ENCODE data around the gene TGFB1I1.
"Not testable (repeated sequence)": the region's sequence is repeated elsewhere in the genome, so short reads cannot be mapped to it uniquely, and the experiment has no call there.

TGFB1I1 gene

DNA sequence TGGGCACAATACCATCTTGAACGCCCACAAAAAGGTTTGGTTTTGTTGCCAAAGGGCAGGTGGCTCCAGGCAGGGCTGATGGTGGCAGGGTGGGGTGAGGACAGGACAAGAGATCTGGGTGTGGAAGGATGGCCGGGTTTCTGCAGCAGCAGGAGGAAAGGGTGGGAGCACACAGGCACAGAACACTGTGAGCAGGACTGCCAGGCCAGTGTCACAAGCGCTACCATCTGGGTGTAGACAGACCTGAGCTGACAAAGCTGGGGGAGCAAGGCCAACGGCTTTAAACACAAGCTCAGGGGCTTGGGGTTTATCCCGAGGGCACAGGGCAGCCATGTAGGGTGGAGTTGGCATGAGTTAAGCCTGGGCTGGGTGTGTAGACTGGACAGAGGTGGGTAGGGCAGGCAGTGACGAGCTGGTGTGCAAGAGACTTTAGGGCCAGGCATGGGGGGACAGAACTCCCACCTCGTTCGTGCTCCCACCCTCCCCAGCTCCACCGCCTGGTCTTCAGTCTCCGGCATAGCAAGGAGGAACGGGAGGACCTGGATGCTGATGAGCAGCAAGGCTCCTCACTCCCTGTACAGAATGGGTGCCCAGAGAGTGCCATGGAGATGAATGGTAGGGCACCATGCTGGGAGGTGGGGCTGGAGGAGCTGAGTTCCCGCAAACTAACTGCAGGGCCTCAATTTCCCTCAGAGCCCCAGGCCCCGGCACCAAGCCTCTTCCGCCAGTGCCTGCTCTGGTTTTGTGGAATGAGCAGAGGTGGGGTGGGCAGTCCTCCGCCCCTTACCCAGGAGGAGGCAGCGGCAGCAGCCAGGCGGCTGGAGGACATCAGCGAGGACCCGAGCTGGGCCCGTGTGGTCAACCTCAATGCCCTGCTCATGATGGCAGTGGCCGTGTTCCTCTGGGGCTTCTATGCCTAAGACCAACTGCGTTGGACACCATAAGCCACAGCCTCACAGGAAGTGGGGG is 17.9 kb downstream of the TGFB1I1 start:
- DNase-seq, result no peak

GRCh38 chr16:31491778-31492418 is 19.9 kb downstream of the TGFB1I1 start:
- DNase-seq, result no peak

GRCh38 chr16:31493506-31494125 is 21.7 kb downstream of the TGFB1I1 start:
- DNase-seq, result no peak

DNA sequence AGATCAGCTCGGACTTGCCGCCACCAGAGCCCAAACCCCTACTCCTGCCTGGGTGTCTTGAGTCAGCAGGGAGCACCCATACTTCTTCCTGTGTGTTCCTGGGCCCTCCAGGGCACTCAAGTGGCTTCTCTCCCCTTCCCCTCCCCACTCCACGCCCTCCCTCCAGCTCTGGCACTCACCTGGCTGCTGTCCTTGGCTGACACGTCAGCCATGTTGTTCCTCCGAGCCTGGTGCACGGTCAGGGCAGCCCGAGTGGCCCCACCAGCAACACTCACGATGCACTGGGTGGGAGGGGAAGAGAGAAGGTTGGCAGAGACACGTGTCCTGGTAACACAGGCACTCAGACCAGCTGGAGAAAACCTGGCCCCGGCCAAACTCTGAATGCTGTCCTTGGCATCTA is 24.7 kb downstream of the TGFB1I1 start:
- no peak for DNase-seq

GRCh38 chr16:31498493-31498892 is 26.5 kb downstream of the TGFB1I1 start:
- DNase-seq, result no peak

- no peak for DNase-seq
Measured at GRCh38 chr16:31499928-31500327, 28.0 kb downstream of the TGFB1I1 start.

DNA sequence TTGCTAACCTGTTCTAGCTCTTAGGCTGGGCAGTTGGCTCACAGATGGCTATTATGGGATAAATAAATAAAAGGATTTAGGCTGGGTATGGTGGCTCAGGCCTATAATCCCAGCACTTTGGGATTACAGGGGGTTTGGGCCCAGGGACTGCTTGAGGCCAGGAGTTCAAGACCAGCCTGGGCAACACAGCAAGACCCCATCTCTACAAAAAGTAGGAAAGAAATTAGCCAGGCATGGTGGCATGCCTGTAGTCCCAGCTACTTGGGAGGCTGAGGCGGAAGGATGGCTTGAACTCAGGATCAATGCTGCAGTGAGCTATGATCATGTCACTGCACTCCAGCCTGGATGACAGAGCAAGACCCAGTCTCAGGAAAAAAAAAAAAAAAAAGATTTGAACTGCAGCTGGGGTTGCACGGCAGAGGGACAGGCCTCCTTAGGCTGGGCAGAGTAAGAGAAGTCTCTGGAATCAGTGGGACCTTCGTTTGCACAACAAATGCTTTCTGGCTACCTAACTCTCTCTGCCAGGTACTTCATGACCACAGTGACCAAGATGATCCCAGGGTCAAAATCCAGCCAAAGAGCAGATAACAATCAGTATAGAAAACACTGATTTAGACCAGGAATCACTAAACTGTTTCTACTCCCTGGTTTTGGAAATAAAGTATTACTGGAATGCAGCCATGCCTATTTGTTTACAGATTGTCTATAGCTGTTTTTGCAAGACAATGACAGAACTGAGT is 29.4 kb downstream of the TGFB1I1 start:
- DNase-seq, result no peak

DNA sequence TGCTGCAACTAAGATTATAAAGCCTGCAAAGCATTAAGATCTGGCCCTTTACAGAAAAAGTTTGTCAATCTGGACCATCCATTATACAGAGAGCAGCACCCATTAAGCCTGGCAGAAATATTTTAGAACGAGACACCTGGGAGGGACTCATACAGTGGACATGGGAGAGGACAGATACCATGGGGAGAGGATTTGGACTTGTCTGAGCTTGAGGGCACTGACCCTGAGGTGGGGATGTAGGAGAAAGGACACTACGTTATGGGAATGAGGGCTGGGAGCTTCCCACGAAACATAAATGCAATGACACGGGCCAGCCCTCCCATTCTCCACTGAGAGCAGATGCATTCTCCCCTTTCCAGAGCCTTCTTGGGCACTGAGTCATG is 30.0 kb downstream of the TGFB1I1 start:
- DNase-seq, result no peak

- DNase-seq, result no peak
Measured at GRCh38 chr16:31502981-31503380, 31.0 kb downstream of the TGFB1I1 start.

DNA sequence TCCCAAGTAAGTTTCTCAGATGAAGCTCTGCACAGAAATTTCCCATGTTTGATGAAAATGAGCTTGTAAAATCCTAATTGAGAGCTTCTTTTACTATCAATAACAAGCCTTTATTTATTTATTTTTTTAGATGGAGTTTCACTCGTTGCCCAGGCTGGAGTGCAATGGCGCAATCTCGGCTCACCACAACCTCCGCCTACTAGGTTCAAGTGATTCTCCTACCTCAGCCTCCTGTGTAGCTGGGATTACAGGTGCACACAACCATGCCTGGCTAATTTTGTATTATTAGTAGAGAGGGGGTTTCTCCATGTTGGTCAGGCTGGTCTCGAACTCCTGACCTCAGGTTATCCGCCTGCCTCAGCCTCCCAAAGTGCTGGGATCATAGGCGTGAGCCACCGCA is 31.6 kb downstream of the TGFB1I1 start:
- not testable (repeated sequence) for DNase-seq

DNA sequence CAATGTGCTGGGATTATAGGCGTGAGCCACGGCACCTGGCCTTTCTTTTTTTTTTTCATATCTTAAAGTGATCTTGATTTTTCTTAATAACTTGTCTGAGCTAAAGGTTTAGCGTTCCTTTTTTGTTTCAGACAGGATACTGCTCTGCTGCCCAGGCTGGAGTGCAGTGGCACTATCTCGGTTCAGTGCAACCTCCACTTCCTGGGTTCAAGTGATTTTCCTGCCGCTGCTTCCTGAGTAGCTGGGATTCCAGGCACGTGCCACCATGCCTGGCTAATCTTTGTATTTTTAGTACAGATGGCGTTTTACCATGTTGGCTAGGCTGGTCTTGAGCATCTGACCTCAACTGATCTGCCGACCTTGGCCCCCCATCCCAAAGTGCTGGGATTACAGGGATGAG is 32.2 kb downstream of the TGFB1I1 start:
- DNase-seq, result no peak

GRCh38 chr16:31505483-31505882 is 33.5 kb downstream of the TGFB1I1 start:
- DNase-seq, result no peak

DNA sequence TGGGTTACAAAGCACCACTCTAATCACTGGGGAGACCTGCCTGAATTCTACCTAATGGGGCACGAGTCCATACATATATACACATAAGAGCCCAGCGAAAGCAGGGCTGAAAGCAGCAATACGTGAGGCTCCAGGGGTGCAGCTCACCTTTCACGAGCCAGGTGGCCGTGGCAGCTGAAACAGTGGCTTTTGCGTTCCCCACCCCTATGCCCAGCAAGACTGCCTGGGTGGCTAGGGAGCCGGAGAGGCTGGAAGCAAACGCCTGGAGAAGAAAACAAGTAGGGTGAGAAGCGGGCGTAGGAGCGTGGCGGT is 35.6 kb downstream of the TGFB1I1 start:
- no peak for DNase-seq

GRCh38 chr16:31507929-31508705 is 36.2 kb downstream of the TGFB1I1 start, which contains the start of gene RUSF1:
Gene RUSF1 (minus strand): TSS chr16:31508391. CDS start chr16:31508373, 18 bp downstream.
- peak; percentile 87 for DNase-seq

DNA sequence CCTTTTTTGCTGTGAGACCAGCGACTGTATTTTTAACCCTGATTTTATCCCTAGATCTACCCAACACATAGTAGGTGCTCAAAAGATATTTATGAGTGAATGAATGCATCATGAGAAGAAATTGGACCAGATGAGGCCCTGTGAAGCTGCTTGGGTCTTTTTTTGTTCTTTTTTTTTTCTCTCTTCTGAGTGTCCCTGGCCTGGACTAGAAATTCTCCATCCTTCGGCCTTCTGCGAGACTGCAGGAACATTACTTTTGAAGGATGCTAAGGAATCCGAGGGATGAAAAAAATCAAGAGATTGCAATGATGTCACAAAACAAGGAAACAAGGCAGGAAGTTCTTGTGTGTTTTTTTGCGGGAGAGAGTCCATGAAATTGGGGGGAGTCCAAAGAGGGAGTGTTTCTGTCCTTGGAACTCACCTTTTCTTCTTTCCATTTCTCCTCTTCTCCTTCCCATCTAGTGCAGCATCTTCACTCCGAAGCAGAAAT is 36.8 kb downstream of the TGFB1I1 start:
- no peak for DNase-seq

DNA sequence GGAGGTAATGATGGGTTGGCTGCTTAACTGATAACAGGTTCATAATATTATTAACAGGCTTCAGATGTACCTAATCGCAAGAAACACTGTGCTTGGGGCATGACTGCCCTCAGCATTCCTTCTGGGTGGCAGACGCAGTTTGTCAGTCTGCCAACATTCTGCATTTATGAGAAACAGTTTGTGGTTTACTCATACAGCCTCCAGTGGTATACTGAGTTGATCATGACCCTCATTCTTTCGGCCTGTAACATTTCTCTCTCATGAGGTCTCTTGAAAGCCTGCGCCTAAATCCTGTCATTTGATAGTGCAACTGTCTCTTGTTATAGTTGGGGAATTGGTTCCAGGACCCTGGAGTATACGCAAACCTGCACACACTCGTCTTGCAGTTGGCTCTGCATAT is 41.2 kb downstream of the TGFB1I1 start:
- DNase-seq, result no peak

DNA sequence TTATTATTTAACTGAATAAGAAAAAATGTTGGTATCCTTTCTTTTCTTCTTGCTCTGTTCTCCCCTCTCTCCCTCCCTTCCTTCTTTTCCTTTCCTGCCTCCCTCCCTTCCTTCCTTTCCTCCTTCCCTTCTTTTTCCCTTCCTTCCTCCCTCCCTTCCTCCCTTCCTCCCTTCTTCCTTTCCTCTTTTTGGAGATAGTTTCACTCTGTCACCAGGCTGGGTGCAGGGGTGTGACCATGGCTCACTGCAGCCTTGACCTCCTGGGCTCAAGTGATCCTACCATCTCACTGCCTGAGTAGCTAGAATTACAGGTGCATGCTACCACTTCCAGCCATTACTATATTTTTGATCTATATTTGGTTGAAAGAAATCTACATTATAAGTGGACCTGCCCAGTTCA is 41.9 kb downstream of the TGFB1I1 start:
- DNase-seq, result no peak

- no peak for DNase-seq
Measured at GRCh38 chr16:31517800-31518402, 45.9 kb downstream of the TGFB1I1 start.

DNA sequence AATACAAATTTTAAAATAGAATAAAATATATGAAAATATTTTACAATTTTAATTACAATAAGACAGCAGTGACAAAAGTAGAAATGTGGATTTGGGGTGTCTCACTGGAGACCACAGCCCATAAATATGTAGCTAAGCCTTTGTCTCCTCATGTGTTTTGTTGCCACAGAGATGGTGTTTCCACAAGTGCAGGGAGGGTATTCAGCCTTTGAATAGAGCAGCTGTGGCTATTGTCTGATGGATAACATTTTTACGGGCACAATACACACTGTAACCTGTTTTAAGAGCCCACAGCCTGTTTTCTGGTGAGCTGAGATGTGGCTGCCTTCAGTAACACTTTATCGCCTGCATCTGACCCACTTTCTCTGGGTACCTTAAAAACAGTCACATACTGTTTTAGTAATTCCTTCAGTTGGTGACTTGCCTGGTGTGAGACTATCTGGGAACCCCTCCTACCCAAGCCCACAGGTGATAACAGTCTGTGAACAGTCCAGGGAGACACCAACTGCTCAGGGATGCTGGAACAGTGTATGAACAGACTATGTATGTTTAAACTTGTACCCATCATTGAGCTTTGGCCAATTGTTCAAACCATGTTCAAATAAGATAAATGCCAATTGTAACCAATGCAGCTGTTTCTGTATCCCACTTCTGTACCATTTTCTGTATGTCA is 47.9 kb downstream of the TGFB1I1 start:
- DNase-seq, result no peak

GRCh38 chr16:31521368-31521767 is 49.4 kb downstream of the TGFB1I1 start:
- no peak for DNase-seq

DNA sequence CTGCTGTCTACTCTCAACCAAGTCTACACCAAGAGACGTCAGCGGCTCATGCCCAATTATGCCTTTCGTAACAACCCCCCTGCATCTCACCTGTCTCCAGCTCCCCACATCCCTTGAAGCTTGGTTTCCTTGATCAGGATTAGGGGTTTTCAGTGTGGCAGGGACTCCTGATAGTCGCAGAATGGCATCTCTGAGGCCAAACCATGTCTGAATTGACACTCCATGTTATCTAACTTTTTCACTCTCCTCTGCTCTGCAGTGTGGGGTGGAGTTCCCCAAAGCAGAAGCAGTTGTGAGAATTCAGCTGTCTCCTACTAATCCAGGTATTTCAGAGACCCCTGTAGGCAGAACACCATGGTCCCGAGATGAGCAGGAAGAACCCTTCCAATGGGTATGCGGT is 50.1 kb downstream of the TGFB1I1 start:
- DNase-seq, result no peak

Measured in activated naive CD4-positive, alpha-beta T cell treated with anti-CD3 and anti-CD28 coated beads, Interleukin-2, amount 50 U/mL, for 16 hours (primary cell).